Measurements from ENCODE around the gene CALM3.
"Not testable (repeated sequence)": the region's sequence is repeated elsewhere in the genome, so short reads cannot be mapped to it uniquely, and the experiment has no call there.

Gene CALM3

GRCh38 chr19:46601318-46602224 lies at the start of gene CALM3:
Gene CALM3, plus strand, starts transcription at chr19:46601330. Its CDS starts 105 bp downstream, at chr19:46601435.
- H3K4me3 ChIP-seq (ENCODE audit: low read depth, low read length), result peak within 1 kb of the TSS; percentile 89
- no peak for DNase-seq (ENCODE audit: low read depth, low spot score)
- POLR2A ChIA-PET, result interaction anchor here (0.6 to 2.5 kb wide), 7 partner anchors 10 to 128 kb away, joined by 3 to 15 read pairs (median 4); partner anchors contain the start of genes DACT3 and PTGIR
- TF ChIP-seq CTCF (IDR thresholded peaks at IDR 0.05; ENCODE audit: insufficient read depth, low read length, missing control alignments), result no peak
- CTCF ChIA-PET, result interaction anchor here (0.8 to 9.1 kb wide), 9 partner anchors 12 to 205 kb away, joined by 3 to 117 read pairs (median 4); partner anchors contain the start of gene DACT3

GRCh38 chr19:46552891-46553290 lies 48.2 kb upstream of the CALM3 start:
- ChIA-PET CTCF (interaction anchor here (0.9 to 10.1 kb wide), 3 partner anchors 10 to 23 kb away, joined by 3 to 60 read pairs (median 4); no protein-coding TSS in a partner anchor), POLR2A (no interaction called here)
- DNase-seq (ENCODE audit: low read depth, low spot score), result no peak
- H3K4me3 ChIP-seq (ENCODE audit: low read depth, low read length), result no peak overlapping the region
- TF ChIP-seq CTCF (IDR thresholded peaks at IDR 0.05; ENCODE audit: insufficient read depth, low read length, missing control alignments), result no peak

GRCh38 chr19:46554161-46554560 lies 47.0 kb upstream of the CALM3 start:
- no peak for DNase-seq (ENCODE audit: low read depth, low spot score)
- no peak for TF ChIP-seq CTCF (IDR thresholded peaks at IDR 0.05; ENCODE audit: insufficient read depth, low read length, missing control alignments)
- no peak overlapping the region for H3K4me3 ChIP-seq (ENCODE audit: low read depth, low read length)
- CTCF ChIA-PET, result interaction anchor here (1.0 to 10.1 kb wide), 6 partner anchors 10 to 38 kb away, joined by 3 to 60 read pairs (median 4); no protein-coding TSS in a partner anchor
- POLR2A ChIA-PET, result interaction anchor here (0.6 kb wide), 1 partner anchor 215 kb away, joined by 5 read pairs; no protein-coding TSS in a partner anchor

- no peak overlapping the region for H3K4me3 ChIP-seq (ENCODE audit: low read depth, low read length)
- ChIA-PET POLR2A (interaction anchor here (0.5 kb wide), 1 partner anchor 84 kb away, joined by 3 read pairs; no protein-coding TSS in a partner anchor), CTCF (interaction anchor here (0.7 to 2.0 kb wide), 4 partner anchors 11 to 26 kb away, joined by 3 to 18 read pairs (median 4); no protein-coding TSS in a partner anchor)
- DNase-seq (ENCODE audit: low read depth, low spot score), result no peak
- no peak for TF ChIP-seq CTCF (IDR thresholded peaks at IDR 0.05; ENCODE audit: insufficient read depth, low read length, missing control alignments)
Measured at GRCh38 chr19:46555628-46556280, 45.4 kb upstream of the CALM3 start.

- DNase-seq (ENCODE audit: low read depth, low spot score); H3K4me3 ChIP-seq (ENCODE audit: low read depth, low read length); POLR2A ChIA-PET: not testable (repeated sequence)
- CTCF ChIA-PET, result interaction anchor here (0.7 to 2.0 kb wide), 4 partner anchors 12 to 27 kb away, joined by 3 to 18 read pairs (median 4); no protein-coding TSS in a partner anchor
Measured at GRCh38 chr19:46556471-46556870, 44.7 kb upstream of the CALM3 start.

- CTCF ChIA-PET, result interaction anchor here (1.5 kb wide), 1 partner anchor 30 kb away, joined by 6 read pairs; no protein-coding TSS in a partner anchor
- POLR2A ChIA-PET, result no interaction called here
- no peak overlapping the region for H3K4me3 ChIP-seq (ENCODE audit: low read depth, low read length)
- TF ChIP-seq CTCF (IDR thresholded peaks at IDR 0.05; ENCODE audit: insufficient read depth, low read length, missing control alignments), result no peak
- no peak for DNase-seq (ENCODE audit: low read depth, low spot score)
Measured at GRCh38 chr19:46559203-46559602, 41.9 kb upstream of the CALM3 start.

- CTCF ChIA-PET, result interaction anchor here (1.5 kb wide), 1 partner anchor 30 kb away, joined by 6 read pairs; no protein-coding TSS in a partner anchor
- H3K4me3 ChIP-seq (ENCODE audit: low read depth, low read length); POLR2A ChIA-PET; DNase-seq (ENCODE audit: low read depth, low spot score): not testable (repeated sequence)
Measured at GRCh38 chr19:46559675-46560074, 41.5 kb upstream of the CALM3 start.
